Esophagus squamous epithelium (tissue), 5 donors: Measurements from ENCODE around the gene AP3D1. TPM values are rescaled to one million over a fixed set of nuclear protein-coding genes. Genes with fewer than 3 reads are reported as not detected.

Source experiments
- DNase-seq: peaks from one replicate; lab custom pipeline; 2025; lab: John Stamatoyannopoulos, UW
- H3K27ac ChIP-seq, 4 donors: fragments of 200-600 bp; sonication (generic); one replicate each; pipeline ENCODE4 v1.5.1; 2016 to 2019; ENCODE audit warnings: mild to moderate bottlenecking in 1 of 4
- H3K27me3 ChIP-seq, 4 donors: fragments of 200-600 bp; sonication (generic); 1 replicate in 3 of 4; 2 replicates in 1 of 4; pipeline versions ENCODE4 v1.5.1 to v1.6.0; 2017 to 2021; ENCODE audit warnings: antibody characterized with exemption in 1 of 4
- H3K36me3 ChIP-seq, 3 donors: fragments of 200-600 bp; sonication (generic); one replicate each; pipeline ENCODE4 v1.5.1; 2016 to 2019
- H3K4me1 ChIP-seq, 3 donors: fragments of 200-600 bp; sonication (generic); one replicate each; pipeline ENCODE4 v1.5.1; 2017 to 2019
- H3K4me3 ChIP-seq, 4 donors: fragments of 200-600 bp; sonication (generic); 1 replicate in 3 of 4; 2 replicates in 1 of 4; pipeline ENCODE4 v1.5.1; 2016 to 2019; ENCODE audit warnings: mild to moderate bottlenecking in 2 of 4, moderate library complexity in 1 of 4
- H3K9me3 ChIP-seq, 3 donors: fragments of 200-600 bp; sonication (generic); one replicate each; pipeline ENCODE4 v1.5.1; 2016 to 2019
- POLR2A ChIP-seq, 4 donors: fragments of 450-650 bp; IDR thresholded peaks; one replicate each; pipeline ENCODE4 v1.6.1; 2017; ENCODE audit warnings: antibody characterized with exemption in 4 of 4, mild to moderate bottlenecking in 4 of 4, moderate library complexity in 3 of 4
- WGBS, 2 donors: methylation state at CpG; one replicate each; pipeline ENCODE4 v1.1.5; 2018; 5-methylcytosine and 5-hydroxymethylcytosine counted together
- intact Hi-C: fragments of 100-400 bp; cut with DNase I; formaldehyde crosslinking; loops from one replicate; pipeline ENCODE4 v1.15.0; 2022
- total RNA-seq, 4 donors: library from RNA; depleted of rRNA; stranded (reverse); fragments of >200 nt; gene quantifications; one replicate each; pipeline ENCODE4 v1.1.0, GENCODE V29; 2016
- TF ChIP-seq, protein P1 (sequence below), 6 experiments: fragments of 450-650 bp in 4 of 6; fragments of 200-600 bp in 2 of 6; sonication (generic) in 2 of 6; IDR thresholded peaks; one replicate each; pipeline ENCODE4 v1.5.1; 2016 to 2019; ENCODE audit warnings: antibody characterized with exemption in 6 of 6, mild to moderate bottlenecking in 4 of 6, moderate library complexity in 4 of 6
- donor health status: DM: yes; HTN: yes; CAD: no.

Gene AP3D1
- total RNA-seq, 4 donors from 2014 or later, result 47.7 to 99.9 (median 71.8) TPM

DNA sequence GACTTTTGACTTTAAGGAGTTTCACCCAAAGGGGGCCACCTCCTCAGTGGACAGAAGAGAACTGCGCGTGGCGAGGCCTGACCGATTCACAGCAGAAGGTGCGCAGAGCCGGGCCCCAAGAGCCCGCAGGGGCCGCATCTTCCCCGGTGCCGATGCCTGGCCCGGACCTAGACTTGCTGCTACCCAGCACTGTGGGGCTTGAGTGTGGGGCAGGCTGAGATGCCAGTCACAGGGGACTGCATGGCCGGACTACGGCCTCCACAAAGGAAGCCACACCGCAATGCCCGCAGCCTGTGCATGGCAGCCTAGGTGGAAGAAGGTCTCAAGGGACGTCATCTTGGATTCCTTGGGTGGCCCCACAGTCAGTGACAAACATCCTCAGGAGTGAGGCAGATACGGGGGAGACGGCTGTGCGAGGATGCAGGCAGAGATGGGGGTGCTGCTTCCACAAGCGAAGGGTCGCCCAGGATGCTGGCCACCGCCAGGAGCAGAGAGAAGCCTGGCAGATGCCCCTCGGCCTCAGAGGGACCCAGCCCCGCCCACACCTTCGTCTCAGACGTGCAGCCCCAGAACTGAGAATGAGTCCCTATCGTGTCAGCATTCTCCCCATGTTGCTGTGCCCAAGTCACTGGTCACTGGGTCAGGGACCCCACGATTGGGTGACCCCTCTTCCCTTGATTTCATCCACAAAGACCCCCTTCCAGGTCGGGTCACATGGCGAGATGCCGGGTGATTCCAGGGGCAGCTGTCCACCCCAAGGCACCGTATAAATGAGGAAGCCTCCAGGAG lies 72.1 kb downstream of the AP3D1 start:
- DNase-seq, result no peak
- TF ChIP-seq, protein P1, sequence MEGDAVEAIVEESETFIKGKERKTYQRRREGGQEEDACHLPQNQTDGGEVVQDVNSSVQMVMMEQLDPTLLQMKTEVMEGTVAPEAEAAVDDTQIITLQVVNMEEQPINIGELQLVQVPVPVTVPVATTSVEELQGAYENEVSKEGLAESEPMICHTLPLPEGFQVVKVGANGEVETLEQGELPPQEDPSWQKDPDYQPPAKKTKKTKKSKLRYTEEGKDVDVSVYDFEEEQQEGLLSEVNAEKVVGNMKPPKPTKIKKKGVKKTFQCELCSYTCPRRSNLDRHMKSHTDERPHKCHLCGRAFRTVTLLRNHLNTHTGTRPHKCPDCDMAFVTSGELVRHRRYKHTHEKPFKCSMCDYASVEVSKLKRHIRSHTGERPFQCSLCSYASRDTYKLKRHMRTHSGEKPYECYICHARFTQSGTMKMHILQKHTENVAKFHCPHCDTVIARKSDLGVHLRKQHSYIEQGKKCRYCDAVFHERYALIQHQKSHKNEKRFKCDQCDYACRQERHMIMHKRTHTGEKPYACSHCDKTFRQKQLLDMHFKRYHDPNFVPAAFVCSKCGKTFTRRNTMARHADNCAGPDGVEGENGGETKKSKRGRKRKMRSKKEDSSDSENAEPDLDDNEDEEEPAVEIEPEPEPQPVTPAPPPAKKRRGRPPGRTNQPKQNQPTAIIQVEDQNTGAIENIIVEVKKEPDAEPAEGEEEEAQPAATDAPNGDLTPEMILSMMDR (IDR thresholded peaks at IDR 0.05), result no peak
- no peak for TF ChIP-seq POLR2A (IDR thresholded peaks at IDR 0.05)
- no peak overlapping the region for H3K4me3 ChIP-seq
- intact Hi-C loops, result loop anchor here (10.0 kb wide), 1 partner anchor 164 kb away; no protein-coding TSS in a partner anchor
- H3K4me1 ChIP-seq, result peaks cover 16 to 56% (median 24%) of the 10 kb centered on the region in 3 donors
- no peak overlapping the region for H3K27ac ChIP-seq
- H3K36me3 ChIP-seq, result peaks cover 31 to 96% (median 39%) of the 10 kb centered on the region in 3 donors
- H3K27me3 ChIP-seq, result no peaks in the 10 kb centered on the region
- WGBS, 2 donors, result 80 to 82% methylated on average over 12 to 18 of the region's 32 CpGs
- H3K9me3 ChIP-seq, result no peaks in the 10 kb centered on the region

GRCh38 chr19:2077833-2078619 lies 73.3 kb downstream of the AP3D1 start:
- peaks cover 16 to 49% (median 16%) of the 10 kb centered on the region in 3 donors for H3K4me1 ChIP-seq
- 95 to 96% methylated on average over 19 to 25 of the region's 44 CpGs for WGBS, 2 donors
- H3K27ac ChIP-seq, result no peak overlapping the region
- intact Hi-C loops, result loop anchor here (10.0 kb wide), 1 partner anchor 163 kb away; no protein-coding TSS in a partner anchor
- no peak for DNase-seq
- H3K9me3 ChIP-seq, result no peaks in the 10 kb centered on the region
- H3K27me3 ChIP-seq, result no peaks in the 10 kb centered on the region
- H3K4me3 ChIP-seq, result no peak overlapping the region
- no peak for TF ChIP-seq POLR2A (IDR thresholded peaks at IDR 0.05)
- TF ChIP-seq, protein P1 (IDR thresholded peaks at IDR 0.05), result no peak
- peaks cover 40 to 97% (median 42%) of the 10 kb centered on the region in 3 donors for H3K36me3 ChIP-seq

DNA sequence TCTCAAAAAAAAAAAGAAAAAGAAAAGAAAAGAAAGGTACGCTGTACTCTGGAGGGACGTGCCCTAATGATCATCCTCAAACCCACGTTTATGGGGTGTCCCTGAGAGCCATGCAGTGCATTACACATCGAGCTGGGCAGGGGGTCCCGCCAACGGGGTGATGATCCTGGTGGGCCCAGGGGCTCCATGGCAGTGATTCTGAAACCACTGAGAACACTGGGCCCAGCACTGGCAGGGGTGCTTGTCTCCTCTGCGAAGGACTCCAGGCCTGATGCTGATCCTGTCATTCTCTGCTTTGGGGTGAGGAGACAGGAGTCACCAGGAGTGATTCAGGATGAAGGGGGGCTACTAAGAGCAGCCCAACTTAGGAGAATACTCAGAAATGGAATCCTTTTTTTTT lies 74.0 kb downstream of the AP3D1 start:
- Histone ChIP-seq H3K4me3 (no peak overlapping the region), H3K27me3 (no peaks in the 10 kb centered on the region), H3K4me1 (peaks cover 15 to 43% (median 16%) of the 10 kb centered on the region in 3 donors), H3K27ac (no peak overlapping the region), H3K9me3 (no peaks in the 10 kb centered on the region), H3K36me3 (peaks cover 46 to 97% (median 48%) of the 10 kb centered on the region in 3 donors)
- 90 to 93% methylated on average over 7 of the region's 7 CpGs for WGBS, 2 donors
- TF ChIP-seq POLR2A (IDR thresholded peaks at IDR 0.05), result no peak
- TF ChIP-seq, protein P1 (IDR thresholded peaks at IDR 0.05), result no peak
- intact Hi-C loops, result loop anchor here (10.0 kb wide), 1 partner anchor 163 kb away; no protein-coding TSS in a partner anchor
- DNase-seq, result no peak

GRCh38 chr19:2076526-2076944 lies 74.8 kb downstream of the AP3D1 start:
- TF ChIP-seq POLR2A (IDR thresholded peaks at IDR 0.05), result no peak
- TF ChIP-seq, protein P1 (IDR thresholded peaks at IDR 0.05), result no peak

More at GRCh38 chr19:2076526-2076944, 74.8 kb downstream of the AP3D1 start:
- Histone ChIP-seq H3K36me3 (peaks cover 50 to 98% (median 53%) of the 10 kb centered on the region in 3 donors), H3K4me1 (peaks cover 8 to 34% (median 16%) of the 10 kb centered on the region in 3 donors), H3K9me3 (no peaks in the 10 kb centered on the region), H3K27ac (no peak overlapping the region), H3K4me3 (no peak overlapping the region), H3K27me3 (no peaks in the 10 kb centered on the region)
- intact Hi-C loops, result loop anchor here (10.0 kb wide), 1 partner anchor 162 kb away; no protein-coding TSS in a partner anchor
- WGBS, 2 donors, result 93 to 94% methylated on average over 19 to 22 of the region's 32 CpGs
- DNase-seq, result no peak
